ENCODE results near the gene ZNF423. TPM values are rescaled to one million over a fixed set of nuclear protein-coding genes. Genes with fewer than 3 reads are reported as not detected.
"Not testable (repeated sequence)": the region's sequence is repeated elsewhere in the genome, so short reads cannot be mapped to it uniquely, and the experiment has no call there.

ZNF423 gene
- total RNA-seq, 1 donor from 2014 or later = 10.7 TPM

DNA sequence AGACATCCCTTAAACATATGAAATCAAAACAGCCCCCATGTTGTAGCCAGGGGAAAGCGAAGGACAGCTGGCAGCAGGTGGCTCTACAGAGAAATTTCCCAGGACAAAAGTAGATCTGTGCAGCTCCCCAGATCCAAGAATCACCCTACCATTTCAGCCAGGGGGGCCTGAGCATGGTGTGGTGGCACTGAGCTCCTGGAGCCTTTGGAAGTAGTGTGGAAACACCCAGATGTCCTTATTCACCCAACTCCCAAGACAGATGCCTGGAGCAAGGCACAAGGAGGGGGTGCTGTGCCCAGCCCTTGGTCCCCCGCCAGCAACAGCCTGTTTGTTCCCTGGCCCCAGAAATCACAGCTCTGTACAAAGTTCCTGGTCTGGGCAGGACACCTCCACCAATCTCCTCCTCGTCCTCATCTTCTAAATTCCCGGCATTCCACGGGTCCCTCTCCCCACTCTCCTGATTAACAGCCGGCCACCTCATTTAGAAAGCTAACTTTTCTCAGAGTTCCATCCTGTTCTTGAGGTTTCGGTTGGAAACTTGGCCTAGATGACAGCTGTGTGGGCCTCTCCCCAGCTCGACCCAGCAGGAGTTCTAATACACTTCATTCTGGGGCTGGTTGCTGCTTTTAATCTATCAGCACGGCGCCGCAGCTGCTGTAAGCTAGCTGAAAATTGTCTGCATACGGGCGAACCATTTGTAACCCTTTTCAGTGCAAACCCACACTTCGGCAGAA, 291.2 kb downstream of the ZNF423 start:
- no peak overlapping the region for H3K27ac ChIP-seq
- intact Hi-C loops (cut with DNase I) = no loop called here
- ATAC-seq = no peak
- TF ChIP-seq, protein P1, sequence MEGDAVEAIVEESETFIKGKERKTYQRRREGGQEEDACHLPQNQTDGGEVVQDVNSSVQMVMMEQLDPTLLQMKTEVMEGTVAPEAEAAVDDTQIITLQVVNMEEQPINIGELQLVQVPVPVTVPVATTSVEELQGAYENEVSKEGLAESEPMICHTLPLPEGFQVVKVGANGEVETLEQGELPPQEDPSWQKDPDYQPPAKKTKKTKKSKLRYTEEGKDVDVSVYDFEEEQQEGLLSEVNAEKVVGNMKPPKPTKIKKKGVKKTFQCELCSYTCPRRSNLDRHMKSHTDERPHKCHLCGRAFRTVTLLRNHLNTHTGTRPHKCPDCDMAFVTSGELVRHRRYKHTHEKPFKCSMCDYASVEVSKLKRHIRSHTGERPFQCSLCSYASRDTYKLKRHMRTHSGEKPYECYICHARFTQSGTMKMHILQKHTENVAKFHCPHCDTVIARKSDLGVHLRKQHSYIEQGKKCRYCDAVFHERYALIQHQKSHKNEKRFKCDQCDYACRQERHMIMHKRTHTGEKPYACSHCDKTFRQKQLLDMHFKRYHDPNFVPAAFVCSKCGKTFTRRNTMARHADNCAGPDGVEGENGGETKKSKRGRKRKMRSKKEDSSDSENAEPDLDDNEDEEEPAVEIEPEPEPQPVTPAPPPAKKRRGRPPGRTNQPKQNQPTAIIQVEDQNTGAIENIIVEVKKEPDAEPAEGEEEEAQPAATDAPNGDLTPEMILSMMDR (IDR thresholded peaks at IDR 0.05) = no peak
- H3K9me3 ChIP-seq = no peaks in the 10 kb centered on the region
- H3K4me1 ChIP-seq = no peaks in the 10 kb centered on the region
- DNase-seq = no peak
- H3K27me3 ChIP-seq (ENCODE audit: low read depth) = no peaks in the 10 kb centered on the region
- H3K36me3 ChIP-seq = no peaks in the 10 kb centered on the region
- no peak overlapping the region for H3K4me3 ChIP-seq

DNA sequence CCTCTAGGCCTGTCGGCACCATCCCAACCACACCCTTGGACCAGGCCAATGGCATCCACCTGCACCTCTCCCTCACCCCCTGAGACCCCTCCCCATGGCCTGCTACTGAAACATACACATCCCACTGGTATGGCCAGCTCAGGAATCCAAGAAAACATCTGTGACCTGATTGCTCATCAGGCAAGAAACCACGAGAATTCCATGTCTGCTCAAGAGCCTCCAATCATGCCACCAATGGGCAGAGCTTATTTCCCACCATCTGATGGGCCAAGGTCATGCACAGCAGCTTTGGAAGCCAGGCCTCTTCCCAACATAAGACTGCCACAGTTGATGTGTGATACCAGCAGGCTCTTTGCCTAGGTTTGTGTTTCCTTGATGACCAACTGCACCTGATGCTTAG, 292.2 kb downstream of the ZNF423 start:
- H3K27me3 ChIP-seq (ENCODE audit: low read depth) = no peaks in the 10 kb centered on the region
- TF ChIP-seq, protein P1 (IDR thresholded peaks at IDR 0.05) = no peak
- H3K36me3 ChIP-seq = no peaks in the 10 kb centered on the region
- H3K4me1 ChIP-seq = no peaks in the 10 kb centered on the region
- intact Hi-C loops (cut with DNase I) = no loop called here
- H3K4me3 ChIP-seq = no peak overlapping the region
- no peaks in the 10 kb centered on the region for H3K9me3 ChIP-seq
- DNase-seq (no peak), ATAC-seq (no peak)
- H3K27ac ChIP-seq = no peak overlapping the region

DNA sequence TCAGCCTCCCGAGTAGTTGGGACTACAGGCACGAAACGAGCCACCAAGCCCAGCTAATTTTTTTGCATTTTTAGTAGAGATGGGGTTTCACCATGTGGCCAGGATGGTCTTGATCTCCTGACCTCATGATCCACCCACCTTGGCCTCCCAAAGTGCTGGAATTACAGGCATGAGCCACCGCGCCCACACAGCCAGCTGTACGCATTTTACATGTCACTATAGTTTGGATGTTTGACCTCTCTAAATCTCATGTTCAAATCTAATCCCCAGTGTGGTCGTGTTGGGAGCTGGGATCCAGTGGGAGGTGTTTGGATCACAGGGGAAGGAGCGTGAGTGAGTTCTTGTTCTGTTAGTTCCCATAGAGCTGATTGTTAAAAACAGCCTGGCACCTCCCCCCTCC, 293.0 kb downstream of the ZNF423 start:
- ATAC-seq; H3K27ac ChIP-seq; intact Hi-C loops (cut with DNase I); DNase-seq; H3K9me3 ChIP-seq; H3K36me3 ChIP-seq; H3K4me1 ChIP-seq; H3K4me3 ChIP-seq; H3K27me3 ChIP-seq (ENCODE audit: low read depth): not testable (repeated sequence)

DNA sequence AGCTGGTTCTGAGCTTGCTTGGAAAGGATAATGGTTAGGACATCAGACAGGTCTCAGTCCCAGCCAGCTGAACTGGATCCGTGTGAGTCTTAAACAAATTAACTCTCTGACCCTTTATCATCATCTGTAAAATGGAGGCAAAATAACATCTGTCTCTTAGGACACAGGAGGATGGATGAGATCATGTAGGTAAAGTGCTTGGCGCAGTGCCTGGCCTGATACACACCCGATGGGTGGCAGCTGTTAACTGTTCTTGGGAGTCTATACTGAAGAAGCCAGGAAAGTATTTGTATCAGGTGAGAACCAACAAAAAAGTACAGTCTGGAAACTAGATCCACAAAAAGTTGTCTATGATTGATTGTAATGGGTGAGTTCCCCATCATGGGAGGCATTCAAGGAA, 293.7 kb downstream of the ZNF423 start:
- ATAC-seq = no peak
- intact Hi-C loops (cut with DNase I) = no loop called here
- Histone ChIP-seq H3K27me3 (ENCODE audit: low read depth) (no peaks in the 10 kb centered on the region), H3K27ac (no peak overlapping the region), H3K4me3 (no peak overlapping the region), H3K9me3 (no peaks in the 10 kb centered on the region), H3K36me3 (no peaks in the 10 kb centered on the region), H3K4me1 (no peaks in the 10 kb centered on the region)
- DNase-seq = no peak
- TF ChIP-seq, protein P1 (IDR thresholded peaks at IDR 0.05) = no peak

DNA sequence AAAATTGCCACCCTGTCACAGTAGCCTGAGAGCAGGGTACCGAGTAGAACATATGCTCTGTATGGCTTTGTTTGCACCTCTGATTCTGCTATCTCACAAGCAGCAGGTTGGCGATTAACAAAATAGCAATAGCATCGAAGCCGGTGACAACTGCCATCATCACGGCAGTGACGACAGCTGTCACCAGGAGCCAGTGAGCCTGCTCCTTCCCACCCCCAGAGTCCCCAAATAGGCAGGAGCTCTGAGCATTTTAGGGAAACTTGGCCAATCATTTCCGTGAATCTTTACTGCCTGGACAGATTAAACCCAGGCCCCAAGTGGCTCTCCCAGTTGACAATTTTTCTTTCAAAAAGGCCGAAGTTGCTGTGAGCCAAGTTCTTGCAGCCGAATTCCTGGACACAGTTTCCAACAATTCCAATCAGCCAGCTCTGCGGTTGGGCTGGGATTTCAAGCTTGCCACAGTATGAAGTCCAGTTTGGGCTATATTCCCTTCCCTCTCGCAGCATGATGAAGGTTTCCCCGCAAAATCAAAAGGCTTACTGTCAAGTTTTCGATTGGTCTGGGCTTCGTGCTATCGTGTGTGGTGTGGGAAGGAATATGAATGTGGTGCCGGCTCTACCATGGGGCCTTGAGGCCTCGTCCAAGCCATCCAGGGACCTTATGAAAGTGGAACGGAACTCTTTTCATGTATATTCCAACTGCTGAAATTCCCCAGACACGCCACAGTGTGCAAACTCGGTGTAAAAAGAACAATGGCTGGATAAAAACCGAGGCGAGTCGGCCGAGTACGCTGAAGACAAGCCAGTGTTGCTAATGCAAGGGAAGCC, 295.7 kb downstream of the ZNF423 start:
- Histone ChIP-seq H3K9me3 (no peaks in the 10 kb centered on the region), H3K27me3 (ENCODE audit: low read depth) (no peaks in the 10 kb centered on the region), H3K36me3 (no peaks in the 10 kb centered on the region), H3K27ac (no peak overlapping the region), H3K4me3 (no peak overlapping the region), H3K4me1 (no peaks in the 10 kb centered on the region)
- intact Hi-C loops (cut with DNase I) = no loop called here
- ATAC-seq (no peak), DNase-seq (no peak)
- TF ChIP-seq, protein P1 (IDR thresholded peaks at IDR 0.05) = no peak

DNA sequence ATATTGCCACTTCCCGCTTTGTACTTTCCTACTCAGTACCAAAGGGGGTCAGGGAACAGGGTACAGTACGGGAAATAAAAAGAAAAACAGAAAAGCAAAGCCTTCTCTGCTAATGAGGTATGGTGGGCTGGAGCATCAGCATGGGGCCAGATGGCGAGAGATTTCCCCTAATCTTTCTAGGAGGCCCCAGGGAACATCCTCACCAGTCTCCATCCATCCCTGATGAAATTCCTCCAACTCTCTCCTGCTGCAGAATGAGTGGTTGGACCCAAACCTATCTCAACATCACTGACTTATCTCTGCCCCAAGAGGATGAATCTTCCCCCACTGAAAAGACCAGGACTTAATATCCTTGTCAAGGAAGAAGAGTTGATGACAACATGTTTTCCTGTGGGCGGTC, 296.7 kb downstream of the ZNF423 start:
- Histone ChIP-seq H3K9me3 (no peaks in the 10 kb centered on the region), H3K36me3 (no peaks in the 10 kb centered on the region), H3K4me1 (no peaks in the 10 kb centered on the region), H3K27ac (no peak overlapping the region), H3K4me3 (no peak overlapping the region), H3K27me3 (ENCODE audit: low read depth) (peaks cover 2% of the 10 kb centered on the region)
- TF ChIP-seq, protein P1 (IDR thresholded peaks at IDR 0.05) = no peak
- no peak for DNase-seq
- intact Hi-C loops (cut with DNase I) = no loop called here
- ATAC-seq = no peak
